ENCODE data around the gene BNIPL.

BNIPL gene

DNA sequence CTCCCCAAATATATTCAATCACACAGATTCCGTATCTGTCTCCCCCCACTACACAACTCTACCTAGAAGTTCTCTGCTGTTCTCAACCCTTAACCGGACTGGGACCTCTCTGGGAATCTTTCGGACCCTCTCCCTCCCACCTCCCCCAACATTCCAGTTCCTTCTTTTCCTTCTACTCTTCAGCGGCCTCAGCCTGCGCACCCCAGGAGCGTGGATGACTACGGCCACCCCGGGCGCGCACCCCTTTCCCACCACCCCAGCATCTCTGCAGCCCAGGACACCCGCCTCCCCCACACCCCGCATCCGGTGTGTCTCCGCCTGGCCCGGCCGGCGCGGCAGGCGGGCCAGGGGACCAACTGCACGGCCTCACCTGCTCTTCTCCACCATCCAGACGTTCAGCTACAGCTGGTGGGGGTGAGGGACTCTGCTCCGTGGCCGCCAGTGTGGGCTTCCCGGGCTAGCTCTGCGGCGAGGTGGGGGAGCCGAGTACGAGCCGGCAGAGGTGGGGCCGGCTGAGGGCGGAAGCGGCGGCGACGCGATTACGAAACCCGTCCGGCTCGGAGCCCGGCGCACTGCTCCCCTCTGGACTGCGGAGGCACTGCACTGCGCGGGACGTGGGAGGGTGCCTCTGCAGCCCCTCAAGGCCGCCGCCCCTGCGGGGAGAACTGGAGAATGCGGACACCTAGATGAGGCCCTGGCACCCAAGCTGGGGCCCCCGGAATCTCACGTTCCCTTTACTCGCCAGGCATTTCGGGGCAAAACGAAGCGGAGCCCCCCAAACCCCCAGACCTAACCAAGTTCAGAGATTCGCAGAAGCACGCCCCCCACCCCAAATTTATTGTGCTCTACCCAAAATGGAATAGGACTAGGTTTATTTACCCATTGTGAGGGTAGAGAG lies 23.0 kb downstream of the BNIPL start, which contains the start of gene CDC42SE1:
TSS of gene CDC42SE1 (minus strand) at position 514 of the 898 bp plus-strand sequence. CDS start 3,892 bp downstream, outside the sequence.
- peak; percentile 85 to 90 for DNase-seq

DNA sequence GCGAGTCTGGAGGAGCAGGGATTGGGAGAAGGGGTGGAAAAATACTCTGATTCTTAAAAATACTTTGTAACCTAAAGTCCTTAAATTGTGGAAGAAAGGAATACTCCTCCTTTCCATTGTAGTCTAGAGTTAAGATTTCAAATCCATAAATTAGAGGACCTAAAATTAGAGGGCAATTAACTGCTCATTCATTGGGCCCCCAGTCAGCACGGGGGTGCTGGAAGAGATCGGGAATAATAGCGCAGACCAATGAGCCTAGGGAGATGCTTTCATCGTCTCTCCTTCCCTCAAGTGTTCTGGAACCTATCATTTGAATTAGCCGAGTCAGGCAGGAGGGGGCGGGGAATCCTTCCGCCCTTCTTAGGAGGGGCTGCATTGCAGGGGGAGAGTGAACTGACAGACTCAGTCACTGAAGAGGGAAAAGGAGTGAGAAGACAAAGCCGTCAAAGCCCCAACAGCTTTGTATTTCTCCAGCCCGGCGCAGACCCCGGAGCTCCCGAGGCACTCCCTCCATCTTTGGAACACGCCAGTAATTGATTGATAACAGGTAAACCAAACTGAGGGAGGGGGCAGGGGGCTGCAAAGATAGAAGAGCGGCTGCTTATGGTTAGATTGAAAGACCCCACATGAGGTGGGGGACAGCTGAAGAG lies 23.7 kb downstream of the BNIPL start, which contains the start of gene MLLT11:
TSS of gene MLLT11 (plus strand) at position 391 of the 650 bp plus-strand sequence. CDS start 6,828 bp downstream, outside the sequence.
- no peak for DNase-seq

DNA sequence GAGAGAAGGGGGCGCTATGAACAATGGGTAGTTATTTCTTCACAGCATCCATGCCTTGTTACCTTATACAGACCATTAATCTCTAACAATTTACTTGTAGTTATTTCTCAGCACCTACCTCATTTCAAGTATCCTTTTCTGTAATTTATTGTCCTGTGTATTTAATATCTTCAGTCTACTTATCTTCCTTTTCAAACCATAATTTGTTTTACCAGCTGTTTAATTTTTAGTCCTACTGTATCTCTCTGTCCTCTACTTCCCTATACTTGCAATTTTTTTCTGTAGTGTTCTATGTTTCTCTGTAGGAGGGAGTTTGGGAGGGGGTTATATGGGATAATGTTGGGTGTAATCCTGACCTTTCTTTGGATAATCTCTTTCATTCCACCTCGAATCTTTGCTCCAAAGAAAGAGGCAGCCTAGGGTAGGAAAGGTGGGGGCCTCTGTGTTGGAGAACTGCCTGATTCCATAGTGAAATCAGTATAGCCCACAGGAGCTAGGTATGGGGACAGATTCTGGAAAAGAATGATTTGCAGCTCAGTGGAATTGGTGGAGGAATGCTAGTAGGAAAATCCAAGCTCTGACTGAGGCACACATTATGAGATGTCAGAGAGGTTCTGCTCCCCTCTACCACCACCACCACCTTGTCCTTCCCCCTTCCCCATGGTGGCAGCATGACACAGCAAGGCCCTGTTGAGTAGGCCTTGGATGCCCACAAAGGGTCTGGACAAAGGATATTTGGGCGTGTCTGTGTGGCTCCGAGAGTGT lies 24.5 kb downstream of the BNIPL start:
- DNase-seq = no peak

DNA sequence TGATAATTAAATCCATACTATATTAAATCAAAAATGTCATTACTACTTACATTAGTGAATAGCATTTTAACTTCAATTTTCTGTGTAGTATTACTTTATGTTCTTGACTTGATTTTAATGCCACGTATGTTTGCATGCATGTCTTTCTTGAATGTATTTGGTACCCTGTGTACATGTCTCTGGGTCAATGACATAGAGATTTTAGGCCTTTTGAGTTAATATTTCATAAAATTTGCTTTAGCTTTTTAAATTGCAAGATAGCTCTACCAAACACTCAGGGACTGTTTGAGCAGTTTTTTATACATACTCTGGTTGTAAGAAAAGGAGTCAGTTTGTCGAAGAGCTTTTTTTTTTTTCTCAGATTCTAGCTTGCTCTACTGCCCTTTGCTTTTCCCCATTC lies 25.3 kb downstream of the BNIPL start:
- no peak for DNase-seq

DNA sequence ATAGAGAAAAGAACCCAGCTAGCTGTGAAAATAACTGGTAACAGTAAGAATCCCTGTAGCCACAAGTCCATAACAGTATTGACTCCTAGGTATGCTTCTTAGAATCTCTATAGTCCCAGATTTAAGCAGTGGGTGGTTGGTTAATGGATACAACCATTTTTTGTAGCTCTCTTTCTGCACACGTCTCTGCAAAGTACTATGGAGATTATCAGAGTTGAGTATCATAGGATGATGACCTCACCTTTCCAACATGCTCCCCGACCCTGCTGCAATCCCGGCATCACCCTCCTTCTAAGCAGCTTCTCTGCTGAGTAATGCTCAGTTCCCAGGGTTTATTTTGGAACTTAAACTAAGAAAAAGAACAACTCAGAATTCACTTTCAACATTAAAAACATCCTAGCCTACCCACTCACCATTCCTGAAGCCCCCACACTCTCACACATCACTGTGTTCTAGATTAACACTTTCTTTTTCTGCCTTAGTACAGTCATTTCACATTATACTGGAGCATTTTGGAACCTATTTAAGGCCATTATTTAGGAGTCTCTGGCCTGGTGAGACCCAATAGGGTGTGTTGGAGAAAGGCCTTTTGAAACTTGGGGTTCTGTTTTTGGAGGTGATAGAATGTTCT lies 26.5 kb downstream of the BNIPL start:
- peak in 1 of 2 donors; percentile 13 for DNase-seq

DNA sequence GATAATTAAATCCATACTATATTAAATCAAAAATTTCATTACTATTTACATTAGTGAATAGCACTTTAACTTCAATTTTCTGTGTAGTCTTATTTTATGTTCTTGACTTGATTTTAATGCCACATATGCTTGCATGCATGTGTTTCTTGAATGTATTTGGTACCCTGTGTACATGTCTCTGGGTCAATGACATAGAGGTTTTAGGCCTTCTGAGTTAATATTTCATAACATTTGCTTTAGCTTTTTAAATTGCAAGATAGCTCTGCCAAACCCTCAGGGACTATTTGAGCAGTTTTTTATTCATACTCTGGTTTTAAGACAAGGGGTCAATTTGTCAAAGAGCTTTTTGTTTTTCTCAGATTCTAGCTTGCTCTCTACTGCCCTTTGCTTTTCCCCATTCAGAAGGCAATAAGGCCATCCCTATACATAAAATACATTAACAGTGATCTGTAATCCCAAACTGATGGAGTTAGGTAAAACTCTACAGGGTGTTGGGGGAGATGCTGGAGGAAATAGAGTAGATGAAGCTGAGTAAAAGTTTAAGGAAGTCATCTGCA lies 28.8 kb downstream of the BNIPL start:
- DNase-seq = no peak

DNA sequence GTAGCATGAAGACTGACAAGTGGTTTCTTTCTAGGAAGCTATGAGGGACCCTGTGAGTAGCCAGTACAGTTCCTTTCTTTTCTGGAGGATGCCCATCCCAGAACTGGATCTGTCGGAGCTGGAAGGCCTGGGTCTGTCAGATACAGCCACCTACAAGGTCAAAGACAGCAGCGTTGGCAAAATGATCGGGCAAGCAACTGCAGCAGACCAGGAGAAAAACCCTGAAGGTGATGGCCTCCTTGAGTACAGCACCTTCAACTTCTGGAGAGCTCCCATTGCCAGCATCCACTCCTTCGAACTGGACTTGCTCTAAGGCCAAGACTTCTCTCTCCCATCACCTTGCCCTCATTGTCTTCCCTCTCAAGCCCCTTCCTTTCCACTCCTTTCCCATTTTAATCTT lies 30.8 kb downstream of the BNIPL start:
- no peak for DNase-seq

DNA sequence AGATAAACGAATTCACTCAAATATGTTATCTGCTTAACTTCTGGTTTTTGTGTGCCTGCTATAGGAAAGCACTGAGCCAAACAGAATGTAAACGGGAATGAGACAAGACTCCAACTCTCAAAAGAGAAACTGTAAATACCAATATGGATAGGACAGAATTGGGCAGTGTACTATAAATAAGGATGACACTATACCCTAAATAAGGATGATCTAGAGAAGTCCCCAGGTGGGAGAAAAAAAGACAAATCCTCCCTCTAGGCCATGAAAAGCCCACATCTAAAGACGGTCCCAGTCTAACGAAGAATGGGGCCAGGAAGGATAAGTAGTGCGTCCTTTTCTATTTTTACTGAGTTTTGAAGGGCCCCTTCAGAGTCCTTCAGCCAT lies 32.7 kb downstream of the BNIPL start:
- DNase-seq = no peak

DNA sequence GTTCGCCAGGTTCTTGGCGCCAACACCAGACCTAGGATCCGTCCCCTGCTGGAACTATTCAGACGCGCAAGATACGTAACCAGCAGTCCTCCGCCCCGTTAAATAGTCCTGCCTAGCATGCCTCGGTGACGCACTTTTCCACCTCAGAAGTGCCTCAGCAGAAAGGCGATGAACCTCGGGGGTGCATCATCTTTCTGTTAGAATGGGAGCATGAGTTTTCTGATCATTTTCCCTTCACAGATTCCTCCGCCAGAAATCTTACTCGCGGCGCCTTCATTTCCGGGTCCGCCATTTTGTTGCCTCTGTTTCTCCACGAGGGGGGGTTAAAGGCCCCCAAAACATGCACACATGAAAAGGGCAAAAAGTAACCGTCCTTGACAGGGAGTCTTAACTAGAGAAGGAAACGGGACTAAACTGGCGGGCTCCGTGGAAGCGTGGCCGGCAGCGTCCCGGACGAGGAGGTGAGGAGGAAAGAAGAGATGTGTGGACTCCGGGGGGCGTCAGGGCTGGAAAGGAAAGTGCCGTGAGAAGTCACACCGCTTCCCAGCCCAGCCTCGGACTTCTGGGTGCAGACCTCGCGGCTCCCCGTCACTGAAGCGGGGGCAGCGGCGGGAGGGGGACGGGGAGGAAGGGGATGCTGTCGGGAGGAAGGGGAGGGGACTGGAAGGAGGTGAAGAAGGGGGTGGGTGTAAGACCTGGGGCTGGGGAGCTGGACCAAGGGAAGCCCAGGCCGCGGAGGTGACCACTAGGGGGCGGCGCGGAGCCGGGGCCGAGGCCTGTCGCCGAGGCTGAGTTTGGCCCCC lies 34.3 kb downstream of the BNIPL start, which contains the start of gene GABPB2:
TSS of gene GABPB2 (plus strand) at position 288 of the 803 bp plus-strand sequence. CDS start 17,429 bp downstream, outside the sequence.
- DNase-seq = peak; percentile 83 to 84

DNA sequence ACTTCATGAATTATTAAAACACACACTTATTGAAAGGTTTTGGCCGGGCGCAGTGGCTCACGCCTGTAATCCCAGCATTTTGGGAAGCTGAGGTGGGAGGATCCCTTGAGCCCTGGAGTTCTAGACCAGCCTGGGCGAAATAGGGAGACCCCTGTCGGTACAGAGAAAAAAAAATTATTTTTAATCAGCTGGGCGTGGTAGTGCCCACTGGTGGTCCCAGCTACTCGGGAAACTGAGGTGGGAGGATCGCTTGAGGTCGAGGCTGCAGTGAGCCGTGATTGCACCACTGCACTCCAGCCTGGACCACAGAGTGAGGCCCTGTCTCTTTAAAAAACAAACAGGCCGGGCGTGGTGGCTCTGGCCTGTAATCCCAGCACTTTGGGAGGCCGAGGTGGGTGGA lies 35.8 kb downstream of the BNIPL start:
- DNase-seq = no peak

DNA sequence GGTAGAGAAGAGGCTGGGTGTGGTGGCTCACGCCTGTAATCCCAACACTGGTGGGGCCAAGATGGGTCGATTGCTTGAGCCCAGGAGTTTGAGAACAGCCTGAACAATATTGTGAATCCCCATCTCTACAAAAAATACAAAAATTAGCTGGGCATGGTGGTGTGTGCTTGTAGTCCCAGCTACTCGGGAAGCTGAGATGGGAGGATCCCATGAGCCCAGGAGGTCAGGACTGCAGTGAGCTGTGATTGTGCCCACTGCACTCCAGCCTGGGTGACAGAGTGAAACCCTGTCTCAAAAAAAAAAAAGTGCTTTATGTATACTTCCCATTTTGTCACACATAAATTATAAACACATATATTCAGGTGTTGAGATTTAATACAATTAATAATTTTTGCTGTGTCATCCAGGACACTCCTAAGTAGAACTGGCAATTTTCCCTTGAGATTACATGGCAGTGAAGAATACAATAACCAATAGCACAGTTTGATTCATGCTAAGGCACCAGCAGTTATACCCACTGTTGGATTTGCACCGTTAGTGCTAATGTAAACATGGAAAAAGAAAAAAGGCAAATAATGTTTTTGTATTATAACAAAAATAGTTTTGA lies 49.7 kb downstream of the BNIPL start:
- no peak for DNase-seq

Measured in inflammatory macrophage (primary cell).